Hepatocyte (in vitro differentiated cells): ENCODE results near the gene BBX.

Experiments
- EZH2 ChIP-seq: fragments of 200-600 bp; sonication (generic); IDR thresholded peaks from 2 replicates; pipeline ENCODE4 v1.6.1; 2016; ENCODE audit warnings: antibody characterized with exemption, mild to moderate bottlenecking, borderline replicate concordance
- TF ChIP-seq, protein P1 (sequence below): fragments of 200-600 bp; sonication (generic); IDR thresholded peaks from 2 replicates; pipeline ENCODE4 v1.5.1; 2016; ENCODE audit warnings: antibody characterized with exemption, mild to moderate bottlenecking; ENCODE audit not compliant: poor library complexity

DNA sequence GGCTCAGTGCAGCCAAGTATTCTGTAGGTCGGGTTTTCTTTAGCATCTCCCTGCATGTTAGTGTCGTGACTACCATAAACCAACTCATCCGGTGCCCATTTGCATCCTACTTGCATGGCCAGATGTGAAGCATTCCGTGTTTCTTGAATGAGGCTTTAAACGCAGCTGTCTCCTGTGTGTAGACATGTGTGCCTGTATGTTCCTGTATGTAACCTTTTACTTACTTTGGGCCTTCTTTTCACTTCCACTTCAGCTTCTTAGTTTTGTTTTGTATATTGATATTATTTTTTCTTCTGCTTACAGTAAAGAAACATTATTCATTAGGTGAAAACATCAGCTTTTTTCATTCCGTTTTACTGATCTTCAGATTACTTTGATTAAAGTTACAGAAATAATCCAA is 267.9 kb downstream of the BBX start:
- TF ChIP-seq, protein P1, sequence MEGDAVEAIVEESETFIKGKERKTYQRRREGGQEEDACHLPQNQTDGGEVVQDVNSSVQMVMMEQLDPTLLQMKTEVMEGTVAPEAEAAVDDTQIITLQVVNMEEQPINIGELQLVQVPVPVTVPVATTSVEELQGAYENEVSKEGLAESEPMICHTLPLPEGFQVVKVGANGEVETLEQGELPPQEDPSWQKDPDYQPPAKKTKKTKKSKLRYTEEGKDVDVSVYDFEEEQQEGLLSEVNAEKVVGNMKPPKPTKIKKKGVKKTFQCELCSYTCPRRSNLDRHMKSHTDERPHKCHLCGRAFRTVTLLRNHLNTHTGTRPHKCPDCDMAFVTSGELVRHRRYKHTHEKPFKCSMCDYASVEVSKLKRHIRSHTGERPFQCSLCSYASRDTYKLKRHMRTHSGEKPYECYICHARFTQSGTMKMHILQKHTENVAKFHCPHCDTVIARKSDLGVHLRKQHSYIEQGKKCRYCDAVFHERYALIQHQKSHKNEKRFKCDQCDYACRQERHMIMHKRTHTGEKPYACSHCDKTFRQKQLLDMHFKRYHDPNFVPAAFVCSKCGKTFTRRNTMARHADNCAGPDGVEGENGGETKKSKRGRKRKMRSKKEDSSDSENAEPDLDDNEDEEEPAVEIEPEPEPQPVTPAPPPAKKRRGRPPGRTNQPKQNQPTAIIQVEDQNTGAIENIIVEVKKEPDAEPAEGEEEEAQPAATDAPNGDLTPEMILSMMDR: no peak
- TF ChIP-seq EZH2: no peak
